Osteoblast (primary cell): ENCODE data around the gene CMTM3. TPM values are rescaled to one million over a fixed set of nuclear protein-coding genes. Genes with fewer than 3 reads are reported as not detected.
"Not testable (repeated sequence)": the region's sequence is repeated elsewhere in the genome, so short reads cannot be mapped to it uniquely, and the experiment has no call there.

Experiments
- DNase-seq: peaks from one replicate; pipeline ENCODE4 v3.0.0; 2011; ENCODE audit warnings: low spot score, mixed read lengths; ENCODE audit not compliant: insufficient read length; ENCODE audit errors: missing footprints
- H2AFZ ChIP-seq: 2 replicates; pipeline ENCODE4 v1.6.0; 2011; ENCODE audit warnings: mild to moderate bottlenecking, low read length
- H3K27ac ChIP-seq: 2 replicates; pipeline ENCODE4 v1.5.1; 2011; ENCODE audit warnings: mild to moderate bottlenecking, low read depth, low read length, moderate library complexity
- H3K27me3 ChIP-seq: 2 replicates; pipeline ENCODE4 v1.6.0; 2012; ENCODE audit warnings: mild to moderate bottlenecking, control low read depth, inconsistent platforms, low read length, moderate library complexity; ENCODE audit not compliant: insufficient read depth
- H3K36me3 ChIP-seq: 2 replicates; pipeline ENCODE4 v1.5.1; 2011; ENCODE audit warnings: mild to moderate bottlenecking, low read length, control low read depth, moderate library complexity; ENCODE audit not compliant: insufficient read depth
- H3K4me1 ChIP-seq: 2 replicates; pipeline ENCODE4 v1.5.1; 2011; ENCODE audit warnings: mild to moderate bottlenecking, low read length, control low read depth, moderate library complexity; ENCODE audit not compliant: insufficient read depth
- H3K4me2 ChIP-seq: 2 replicates; pipeline ENCODE4 v1.6.0; 2011; ENCODE audit warnings: mild to moderate bottlenecking, low read length; ENCODE audit not compliant: insufficient read depth
- H3K4me3 ChIP-seq: fragments of 200-600 bp; sonication (generic); 3 replicates; pipeline ENCODE4 v1.5.1; 2012; ENCODE audit warnings: mild to moderate bottlenecking, low read length, inconsistent platforms; ENCODE audit not compliant: insufficient read depth
- H3K79me2 ChIP-seq: 2 replicates; pipeline ENCODE4 v1.6.0; 2012; ENCODE audit warnings: mild to moderate bottlenecking, low read length, control low read depth, inconsistent platforms; ENCODE audit not compliant: insufficient read depth
- H3K9me3 ChIP-seq: 2 replicates; pipeline ENCODE4 v1.5.1; 2011; ENCODE audit warnings: low read depth, low read length, control low read depth
- H4K20me1 ChIP-seq: 2 replicates; pipeline ENCODE4 v1.6.0; 2012; ENCODE audit warnings: mild to moderate bottlenecking, low read length, control low read depth; ENCODE audit not compliant: insufficient read depth
- CTCF ChIP-seq: IDR thresholded peaks from 2 replicates; pipeline ENCODE4 v1.5.1; 2011; ENCODE audit warnings: mild to moderate bottlenecking, low read depth, low read length, moderate library complexity; ENCODE audit errors: extremely low read depth
- total RNA-seq: library from RNA; depleted of rRNA; stranded (reverse); fragments of >200 nt; gene quantifications from 2 replicates; pipeline ENCODE4 v1.2.3, GENCODE V29; 2012

CMTM3 gene
- total RNA-seq, 1 donor = 24.6 TPM

GRCh38 chr16:66621973-66622372 lies 17.5 kb downstream of the CMTM3 start:
- Histone ChIP-seq H3K27ac (peak overlapping the region; percentile 75), H3K79me2 (no peaks in the 10 kb centered on the region), H2AFZ (peak overlapping the region; percentile 36), H3K27me3 (no peaks in the 10 kb centered on the region), H3K4me2 (no peak overlapping the region), H3K4me3 (no peak overlapping the region), H3K36me3 (no peaks in the 10 kb centered on the region), H3K9me3 (no peaks in the 10 kb centered on the region), H4K20me1 (no peaks in the 10 kb centered on the region), H3K4me1 (peaks cover 52% of the 10 kb centered on the region)
- DNase-seq = peak; percentile 93
- no peak for TF ChIP-seq CTCF

GRCh38 chr16:66622863-66623262 lies 18.4 kb downstream of the CMTM3 start:
- Histone ChIP-seq H3K27ac (peak overlapping the region; percentile 75), H3K4me3 (no peak overlapping the region), H4K20me1 (no peaks in the 10 kb centered on the region), H3K4me1 (peaks cover 48% of the 10 kb centered on the region), H3K27me3 (no peaks in the 10 kb centered on the region), H3K79me2 (no peaks in the 10 kb centered on the region), H2AFZ (no peak overlapping the region), H3K36me3 (no peaks in the 10 kb centered on the region), H3K9me3 (no peaks in the 10 kb centered on the region), H3K4me2 (no peak overlapping the region)
- no peak for TF ChIP-seq CTCF
- DNase-seq = no peak

GRCh38 chr16:66623755-66624154 lies 19.3 kb downstream of the CMTM3 start:
- Histone ChIP-seq H3K27me3 (no peaks in the 10 kb centered on the region), H4K20me1 (no peaks in the 10 kb centered on the region), H3K4me2 (no peak overlapping the region), H3K4me1 (peaks cover 40% of the 10 kb centered on the region), H3K9me3 (no peaks in the 10 kb centered on the region), H3K79me2 (no peaks in the 10 kb centered on the region), H3K27ac (no peak overlapping the region), H3K36me3 (no peaks in the 10 kb centered on the region), H3K4me3 (no peak overlapping the region), H2AFZ (no peak overlapping the region)
- no peak for DNase-seq
- TF ChIP-seq CTCF = no peak

GRCh38 chr16:66627611-66628378 lies 23.3 kb downstream of the CMTM3 start:
- not testable (repeated sequence) for H3K4me1 ChIP-seq, H3K9me3 ChIP-seq, H4K20me1 ChIP-seq, DNase-seq, H3K4me2 ChIP-seq, H3K27me3 ChIP-seq, H3K36me3 ChIP-seq, H3K27ac ChIP-seq, H3K79me2 ChIP-seq, H3K4me3 ChIP-seq, H2AFZ ChIP-seq
